ENCODE data around the gene ALK.

DNA sequence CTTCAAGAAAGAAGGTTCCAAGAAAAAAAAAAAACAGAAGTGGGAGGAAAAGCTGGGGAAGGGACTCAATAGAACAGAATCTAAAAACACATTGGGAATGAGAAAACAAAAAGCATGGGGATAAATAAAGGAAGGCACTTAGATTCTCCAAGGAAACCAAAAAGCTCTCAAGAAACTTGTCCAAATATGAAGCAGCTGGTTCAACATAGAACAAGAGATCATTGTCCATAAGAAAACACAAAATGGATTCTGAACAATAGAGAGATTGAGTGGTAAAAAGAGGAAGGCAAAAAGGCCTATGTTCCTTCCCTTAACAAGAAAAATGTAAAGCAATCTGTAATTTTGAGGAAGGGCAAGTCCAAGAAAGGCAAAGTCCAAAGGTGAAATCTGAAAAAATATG is 32.9 kb upstream of the ALK start:
- TF ChIP-seq, protein P1, sequence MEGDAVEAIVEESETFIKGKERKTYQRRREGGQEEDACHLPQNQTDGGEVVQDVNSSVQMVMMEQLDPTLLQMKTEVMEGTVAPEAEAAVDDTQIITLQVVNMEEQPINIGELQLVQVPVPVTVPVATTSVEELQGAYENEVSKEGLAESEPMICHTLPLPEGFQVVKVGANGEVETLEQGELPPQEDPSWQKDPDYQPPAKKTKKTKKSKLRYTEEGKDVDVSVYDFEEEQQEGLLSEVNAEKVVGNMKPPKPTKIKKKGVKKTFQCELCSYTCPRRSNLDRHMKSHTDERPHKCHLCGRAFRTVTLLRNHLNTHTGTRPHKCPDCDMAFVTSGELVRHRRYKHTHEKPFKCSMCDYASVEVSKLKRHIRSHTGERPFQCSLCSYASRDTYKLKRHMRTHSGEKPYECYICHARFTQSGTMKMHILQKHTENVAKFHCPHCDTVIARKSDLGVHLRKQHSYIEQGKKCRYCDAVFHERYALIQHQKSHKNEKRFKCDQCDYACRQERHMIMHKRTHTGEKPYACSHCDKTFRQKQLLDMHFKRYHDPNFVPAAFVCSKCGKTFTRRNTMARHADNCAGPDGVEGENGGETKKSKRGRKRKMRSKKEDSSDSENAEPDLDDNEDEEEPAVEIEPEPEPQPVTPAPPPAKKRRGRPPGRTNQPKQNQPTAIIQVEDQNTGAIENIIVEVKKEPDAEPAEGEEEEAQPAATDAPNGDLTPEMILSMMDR (IDR thresholded peaks at IDR 0.05; ENCODE audit: low read depth, low read length), result no peak
- TF ChIP-seq EZH2phosphoT487 (IDR thresholded peaks at IDR 0.05; ENCODE audit: low read depth), result no peak
